OCI-M1 (cell line): Measurements from ENCODE around the gene KCND2.
A peak's percentile ranks its signal among the peaks of the same experiment; 100 is the strongest.
"Not testable (repeated sequence)": the region's sequence is repeated elsewhere in the genome, so short reads cannot be mapped to it uniquely, and the experiment has no call there.

Source experiments
- DNase-seq: peaks from one replicate; lab custom pipeline; 2025; lab: John Stamatoyannopoulos, UW

The KCND2 gene

DNA sequence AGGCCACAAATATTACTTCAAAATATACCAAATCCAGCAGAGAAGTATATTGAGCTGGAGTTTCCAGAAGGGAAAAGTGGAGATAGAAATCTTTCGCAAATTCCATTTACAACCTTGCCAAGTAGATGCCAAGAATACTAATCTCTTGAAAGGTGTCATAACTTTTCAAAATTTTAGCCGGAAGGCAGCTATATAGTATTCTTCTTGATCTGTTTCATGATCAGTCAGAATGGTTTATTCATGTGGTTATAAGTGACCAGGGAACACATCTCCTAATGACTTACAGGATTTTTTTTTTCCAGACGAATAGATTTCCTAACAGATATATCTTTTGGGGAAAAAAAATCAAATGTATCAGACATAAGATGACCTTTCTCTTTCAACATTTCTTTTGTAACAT is 314.3 kb downstream of the KCND2 start:
- DNase-seq = no peak

DNA sequence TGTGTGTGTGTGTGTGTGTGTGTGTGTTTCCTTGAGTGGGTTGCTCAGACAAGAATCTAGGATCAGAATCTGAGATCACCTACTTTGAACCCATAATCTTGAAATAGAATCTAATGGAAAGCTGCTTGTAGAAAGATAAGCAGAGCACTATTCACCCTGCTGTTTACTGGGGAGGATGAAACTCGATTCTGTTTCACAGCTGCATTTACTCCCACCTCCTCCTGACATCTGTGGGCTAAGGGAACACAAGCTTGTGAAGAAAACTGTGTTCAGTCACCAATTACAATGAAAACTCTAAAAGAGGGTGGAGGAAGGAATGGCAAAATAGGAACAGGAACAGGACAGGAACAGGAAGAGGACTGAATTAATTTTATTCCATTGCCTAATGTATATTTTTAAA is 315.4 kb downstream of the KCND2 start:
- DNase-seq = peak; percentile 1

DNA sequence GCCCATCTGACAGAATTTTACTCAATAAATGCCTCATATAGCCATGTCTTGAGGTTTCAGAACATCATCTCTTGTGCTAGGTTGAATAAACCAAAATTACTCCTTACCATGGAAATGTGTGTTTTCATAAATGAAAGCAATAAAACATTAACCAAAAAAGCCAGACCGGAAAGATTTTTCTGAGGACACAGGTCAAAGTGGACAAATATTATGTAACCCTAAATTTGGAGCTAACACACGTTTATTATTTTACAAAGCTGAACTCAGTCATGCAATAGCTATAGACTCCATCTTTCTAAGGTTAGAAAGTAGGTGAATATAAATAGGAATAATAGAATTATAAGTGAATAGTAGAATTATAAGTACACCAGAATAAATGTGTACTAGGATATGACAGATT is 315.9 kb downstream of the KCND2 start:
- DNase-seq = no peak

DNA sequence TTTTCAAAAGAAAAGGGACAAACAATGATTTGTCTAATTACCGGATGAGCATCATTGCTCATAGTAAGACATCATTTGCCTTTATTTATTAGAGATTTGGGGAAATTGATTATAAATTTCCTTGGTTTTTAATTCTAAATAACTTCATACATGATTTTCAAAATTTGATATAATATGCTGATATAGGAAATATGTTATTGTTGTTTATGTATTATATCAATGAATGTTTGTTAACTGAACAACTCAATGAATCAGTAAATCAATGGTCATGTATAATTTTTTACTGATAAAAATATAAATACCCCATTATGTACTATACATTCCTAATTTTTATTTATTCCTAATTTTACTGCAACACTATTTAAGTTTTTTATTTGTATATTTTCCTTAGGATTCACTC is 327.6 kb downstream of the KCND2 start:
- no peak for DNase-seq

DNA sequence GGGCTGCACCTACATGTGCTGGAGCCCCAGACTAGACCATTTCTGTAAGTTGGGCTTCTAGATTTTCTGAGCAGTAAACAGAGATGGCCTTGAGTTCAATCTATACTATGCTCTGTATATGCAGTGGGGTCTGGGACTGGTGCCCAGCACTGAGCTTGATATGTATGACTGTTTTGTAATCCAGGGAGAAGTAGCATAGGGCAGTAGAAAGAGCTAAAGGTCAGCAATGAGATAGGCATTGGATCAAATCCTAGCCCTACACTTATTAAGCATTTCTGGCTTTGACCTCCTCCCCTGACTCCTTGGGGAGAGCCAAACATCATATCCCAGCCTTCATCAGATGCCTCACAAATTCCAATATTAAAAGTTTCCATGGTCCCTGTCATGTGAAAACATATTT is 330.4 kb downstream of the KCND2 start:
- no peak for DNase-seq

DNA sequence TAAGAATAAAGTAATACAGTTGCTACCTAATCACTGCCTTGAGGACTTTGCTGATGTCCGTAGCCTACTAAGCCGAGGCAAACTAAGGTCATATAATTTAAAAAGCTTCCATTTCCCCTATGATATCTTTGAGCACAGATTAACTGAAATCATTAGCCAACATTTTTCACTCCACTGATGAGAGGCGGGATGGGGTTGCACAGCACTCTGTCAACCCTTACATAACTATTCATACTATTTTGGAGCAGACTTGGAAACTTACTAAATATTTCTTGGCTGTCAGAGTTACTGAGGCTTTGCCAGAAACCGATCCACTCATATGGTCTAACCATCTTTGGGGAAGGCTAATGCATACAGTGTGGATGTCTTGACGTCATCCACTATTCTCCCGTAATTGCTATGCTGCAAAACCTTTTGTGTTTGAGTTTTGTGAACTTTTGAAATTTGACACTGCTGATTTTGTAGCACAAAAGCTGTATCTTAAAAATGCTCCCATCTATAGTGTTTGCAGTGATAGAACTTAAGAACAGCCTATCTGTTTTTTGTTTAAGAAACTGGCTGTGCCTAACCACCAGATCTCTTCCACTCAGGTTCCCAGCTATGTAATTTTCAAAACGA is 336.3 kb downstream of the KCND2 start:
- no peak for DNase-seq

DNA sequence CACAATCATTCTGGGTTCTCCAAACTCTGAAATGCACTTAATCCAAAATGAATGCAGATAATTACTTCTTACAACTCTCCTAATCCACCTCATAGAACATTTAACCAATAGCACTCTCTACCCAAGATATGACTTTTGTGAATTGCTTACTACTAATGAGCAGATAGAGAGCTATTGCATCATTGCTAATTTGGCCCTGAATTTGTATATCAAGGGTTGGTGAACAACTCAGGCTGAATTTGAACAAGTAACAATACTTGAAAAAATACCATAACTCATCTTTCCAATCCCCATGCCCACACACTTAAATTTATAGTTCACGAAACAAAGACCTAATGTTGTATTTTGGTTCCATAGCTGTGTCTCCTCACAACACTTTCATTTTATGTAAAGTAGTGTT is 339.0 kb downstream of the KCND2 start:
- no peak for DNase-seq

DNA sequence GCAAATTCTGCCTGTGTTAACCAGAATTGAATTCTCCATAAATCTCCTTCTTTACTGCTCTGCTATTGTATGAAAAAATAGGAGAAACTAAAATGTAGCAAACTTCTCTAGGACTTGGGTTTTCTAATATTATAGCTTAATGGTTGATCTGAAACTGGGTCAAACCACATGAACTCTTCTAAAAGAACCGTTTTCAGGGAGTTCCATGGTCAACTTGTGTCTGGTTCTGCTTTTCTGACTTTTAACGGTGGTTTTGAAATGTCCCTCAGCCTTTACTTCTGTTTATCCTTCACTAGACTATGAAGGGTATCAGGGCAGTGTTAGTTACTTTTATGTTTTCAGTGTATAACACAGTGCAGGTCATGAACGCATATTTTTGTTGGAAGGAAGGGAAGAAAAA is 342.7 kb downstream of the KCND2 start:
- DNase-seq = peak; percentile 17

DNA sequence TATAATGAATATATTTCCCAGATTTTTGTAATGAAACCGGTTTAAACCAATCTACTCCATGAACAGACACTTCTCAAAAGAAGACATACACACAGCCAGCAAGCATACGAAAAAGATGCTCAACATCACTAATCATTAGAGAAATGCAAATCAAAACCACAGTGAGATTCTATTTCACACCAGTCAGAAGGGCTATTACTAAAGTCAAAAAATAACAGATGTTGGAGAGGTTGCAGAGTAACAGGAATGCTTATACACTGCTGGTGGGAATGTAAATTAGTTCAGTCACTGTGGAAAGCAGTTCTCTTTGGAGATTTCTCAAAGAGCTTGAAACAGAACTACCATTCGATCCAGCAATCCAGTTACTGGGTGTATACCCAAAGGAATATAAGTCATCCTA is 344.3 kb downstream of the KCND2 start:
- no peak for DNase-seq

DNA sequence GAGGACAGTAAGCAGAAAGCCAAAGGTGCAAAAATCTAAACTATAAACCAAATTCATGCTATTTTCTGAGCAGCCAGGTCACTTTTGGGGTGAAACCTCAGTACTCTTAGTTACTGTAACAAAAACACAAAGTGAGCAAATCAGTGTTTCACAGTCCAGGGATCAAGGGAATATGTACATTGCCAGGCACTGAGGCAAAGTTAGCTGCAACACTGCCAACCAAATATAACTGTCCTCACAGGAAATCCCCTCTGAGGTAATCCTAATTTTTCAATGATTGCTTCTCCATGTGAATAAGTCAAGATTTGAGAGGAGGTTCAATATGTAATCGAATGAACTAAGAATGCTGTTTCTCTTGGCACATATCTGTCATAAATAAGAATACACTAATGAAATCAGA is 355.3 kb downstream of the KCND2 start:
- DNase-seq = no peak

DNA sequence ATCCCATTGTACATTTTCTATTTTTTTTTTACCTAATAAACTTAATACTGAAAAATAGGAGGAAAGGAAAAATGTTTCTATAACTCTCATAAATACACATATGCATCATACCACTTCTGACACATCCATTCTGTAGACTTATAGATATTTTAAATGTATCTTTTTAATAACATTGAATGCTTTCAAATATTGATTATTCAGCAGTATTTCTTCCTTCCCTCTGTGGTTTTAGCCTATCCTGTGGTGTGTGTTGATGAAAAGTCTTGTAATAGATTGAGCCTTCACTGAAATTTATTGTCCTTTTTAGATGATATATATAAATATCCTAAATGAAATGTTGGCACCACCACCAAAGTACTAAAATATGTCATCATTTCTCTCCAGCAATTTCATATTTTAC is 366.9 kb downstream of the KCND2 start:
- DNase-seq = no peak

DNA sequence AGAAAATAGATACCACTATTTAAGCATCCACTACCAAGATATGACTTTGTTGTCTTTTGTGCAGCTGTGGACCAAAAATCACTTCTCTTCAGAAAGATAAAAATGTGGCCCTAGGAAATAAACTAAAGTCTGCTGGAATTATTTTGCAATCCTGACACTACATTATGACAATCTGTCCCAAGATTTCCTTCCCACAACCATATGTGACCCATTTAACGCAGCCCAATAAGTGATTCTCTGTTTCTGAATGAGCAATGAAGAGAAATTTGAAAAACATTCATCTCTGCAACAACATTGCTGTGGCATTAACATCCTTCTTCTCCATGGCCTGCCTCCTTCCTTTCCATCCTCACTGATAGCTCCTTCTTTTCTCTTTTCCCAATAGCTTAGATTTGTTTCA is 373.0 kb downstream of the KCND2 start:
- DNase-seq = no peak

DNA sequence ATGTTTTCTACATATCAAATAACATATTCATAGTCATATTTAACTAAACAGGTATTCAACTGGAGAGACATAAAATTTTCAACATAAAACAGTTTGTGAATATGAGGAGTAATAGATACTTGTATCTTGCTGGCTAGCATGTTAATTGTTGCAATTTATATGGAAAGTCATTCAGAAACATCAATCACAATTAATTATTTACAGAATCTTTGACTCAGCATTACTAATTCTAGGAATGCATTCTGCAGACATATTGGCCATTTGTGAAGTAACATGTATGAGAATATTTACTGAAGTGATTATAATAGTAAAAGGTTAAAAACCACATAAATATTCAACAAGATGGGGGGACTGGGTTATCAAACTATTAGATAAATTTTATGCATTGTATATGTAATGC is 381.3 kb downstream of the KCND2 start:
- no peak for DNase-seq

DNA sequence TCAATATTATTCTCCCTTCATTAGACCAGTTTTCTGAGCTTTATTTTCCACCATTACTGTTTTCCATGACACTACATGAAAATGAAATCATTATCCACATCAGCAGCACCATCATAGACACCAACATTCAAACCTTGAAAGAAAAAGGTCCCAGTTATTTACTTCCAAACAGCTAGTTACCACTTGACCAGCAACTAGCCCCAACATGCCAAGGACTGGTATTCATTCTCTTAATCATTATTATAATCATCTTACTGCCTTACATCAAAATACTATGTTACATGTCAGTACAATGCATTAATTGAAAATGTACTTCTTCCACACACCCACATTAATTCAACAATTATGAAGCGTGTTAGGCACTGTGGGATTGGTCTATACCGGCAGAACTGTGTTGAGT is 385.5 kb downstream of the KCND2 start:
- no peak for DNase-seq

DNA sequence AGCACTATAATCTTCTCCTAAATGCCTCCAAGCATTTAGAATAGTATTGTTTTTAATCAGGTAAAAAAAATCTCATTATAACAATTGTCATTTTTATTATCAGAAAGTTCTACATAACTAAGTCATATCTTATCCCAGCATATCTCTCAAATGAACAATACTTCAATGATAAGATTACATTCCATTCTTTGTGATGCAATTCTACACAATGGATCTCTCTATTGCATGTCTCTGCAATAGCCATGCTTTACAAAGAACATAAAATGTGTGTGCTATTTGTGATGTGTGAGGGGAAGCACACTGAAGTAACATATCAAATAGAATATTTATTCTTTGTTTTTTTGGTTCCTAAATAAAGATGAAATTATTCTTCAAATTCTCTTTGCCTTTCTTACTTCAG is 389.3 kb downstream of the KCND2 start:
- no peak for DNase-seq

DNA sequence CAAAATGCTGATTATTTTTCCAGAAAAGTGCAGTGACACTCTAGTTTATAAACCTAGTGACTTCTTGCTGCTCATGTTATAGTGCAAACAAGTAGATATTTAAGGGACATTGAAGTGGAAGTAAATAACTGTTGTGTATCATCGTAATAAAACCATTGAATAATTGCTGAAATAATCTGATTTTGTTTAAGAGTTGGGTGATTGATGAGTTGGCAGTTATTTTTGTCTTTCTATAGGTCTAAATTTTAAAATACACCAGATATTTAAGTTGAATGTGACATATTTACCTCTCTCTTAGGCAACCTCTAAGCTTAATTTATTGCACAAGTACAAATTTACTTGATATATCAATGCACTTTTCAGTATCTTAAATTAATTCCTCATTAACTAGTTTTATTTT is 392.1 kb downstream of the KCND2 start:
- no peak for DNase-seq

DNA sequence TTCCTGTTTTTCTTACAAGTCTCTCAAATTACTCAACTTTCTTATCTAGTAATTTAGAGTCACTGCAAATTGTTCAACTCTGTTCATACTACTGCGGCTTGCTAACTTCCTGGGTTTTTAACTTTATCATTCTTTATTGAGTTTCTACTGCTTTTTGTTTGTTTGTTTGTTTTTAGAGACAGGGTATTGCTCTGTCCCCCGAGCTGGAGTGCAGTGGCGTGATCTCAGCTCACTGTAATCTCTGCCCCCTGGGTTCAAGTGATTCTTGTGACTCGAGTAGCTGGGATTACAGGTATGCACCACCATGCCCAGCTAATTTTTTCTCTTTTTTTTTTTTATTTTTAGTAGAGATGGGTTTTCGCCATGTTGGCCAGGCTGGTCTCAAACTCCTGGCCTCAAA is 402.1 kb downstream of the KCND2 start:
- DNase-seq = no peak

DNA sequence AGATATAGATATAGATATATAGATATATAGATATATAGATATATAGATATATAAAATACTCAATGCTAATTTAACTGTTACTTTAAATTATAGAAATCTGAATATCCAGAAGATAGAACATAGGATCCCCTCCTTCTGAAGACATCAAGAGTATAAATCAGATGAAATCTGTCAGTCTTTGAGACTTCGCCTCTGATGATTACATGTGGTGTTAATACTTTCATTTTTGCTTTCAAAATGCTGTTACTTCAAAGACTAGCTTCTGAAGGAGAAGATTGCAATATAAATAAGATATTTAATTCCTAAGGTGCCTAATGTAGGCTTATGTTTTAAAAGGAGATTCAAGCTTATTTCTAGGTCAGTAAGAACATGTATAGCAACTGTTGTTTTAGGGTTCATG is 404.6 kb downstream of the KCND2 start:
- DNase-seq = peak; percentile 8

DNA sequence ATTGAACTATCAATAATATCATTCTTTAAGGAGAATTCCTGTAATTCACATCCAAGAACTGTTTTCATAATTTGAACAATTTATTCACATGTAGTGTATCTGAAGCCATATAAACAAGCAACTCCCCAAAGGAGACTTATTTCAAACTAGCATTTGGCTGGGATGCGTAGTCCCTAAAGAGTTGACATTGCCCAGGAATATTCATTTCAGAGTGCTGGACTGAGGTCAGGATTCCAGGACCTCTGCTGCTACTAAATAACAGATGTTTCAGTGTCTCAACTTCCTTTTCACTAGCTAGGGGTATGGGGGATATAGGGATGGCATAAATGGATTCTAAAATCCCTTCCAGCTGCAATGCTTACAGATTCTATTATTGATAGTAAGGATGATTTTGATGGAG is 408.0 kb downstream of the KCND2 start:
- no peak for DNase-seq

DNA sequence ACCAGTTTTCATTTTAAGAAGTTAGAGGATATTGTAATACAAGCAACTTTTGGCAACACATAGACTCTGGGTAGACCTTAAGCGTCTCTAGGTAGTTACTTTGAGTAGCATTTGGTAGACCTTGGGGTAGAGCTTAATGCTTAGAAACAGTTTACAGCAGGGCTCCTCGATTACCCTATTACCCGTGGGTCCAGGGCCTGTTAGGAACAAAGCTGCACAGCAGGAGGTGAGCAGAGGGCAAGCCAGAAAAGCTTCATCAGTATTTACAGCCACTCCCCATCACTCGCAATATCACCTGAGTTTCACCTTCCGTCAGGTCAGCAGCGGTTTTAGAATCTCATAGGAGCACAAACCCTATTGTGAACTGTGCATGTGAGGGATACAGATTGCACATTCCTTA is 411.5 kb downstream of the KCND2 start:
- DNase-seq = no peak

DNA sequence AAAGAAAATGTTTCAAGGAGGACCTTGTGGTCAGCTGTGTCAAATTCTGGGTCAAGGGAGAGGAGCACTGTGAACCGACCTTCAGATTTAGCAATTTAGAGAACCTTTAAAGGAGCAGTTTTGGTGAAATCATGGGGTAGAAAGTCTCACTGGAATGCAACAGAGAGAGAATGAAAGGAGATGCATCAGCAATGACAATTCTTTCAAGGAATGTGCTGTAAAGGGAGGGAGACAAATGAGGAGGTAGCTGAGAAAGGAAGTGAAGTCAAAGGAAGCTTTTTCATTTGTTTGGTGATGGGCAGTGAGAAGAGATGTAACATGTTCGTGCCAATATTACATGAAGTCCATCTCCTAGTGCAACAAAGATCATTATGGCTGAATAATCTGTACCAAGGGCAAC is 418.9 kb downstream of the KCND2 start:
- no peak for DNase-seq

DNA sequence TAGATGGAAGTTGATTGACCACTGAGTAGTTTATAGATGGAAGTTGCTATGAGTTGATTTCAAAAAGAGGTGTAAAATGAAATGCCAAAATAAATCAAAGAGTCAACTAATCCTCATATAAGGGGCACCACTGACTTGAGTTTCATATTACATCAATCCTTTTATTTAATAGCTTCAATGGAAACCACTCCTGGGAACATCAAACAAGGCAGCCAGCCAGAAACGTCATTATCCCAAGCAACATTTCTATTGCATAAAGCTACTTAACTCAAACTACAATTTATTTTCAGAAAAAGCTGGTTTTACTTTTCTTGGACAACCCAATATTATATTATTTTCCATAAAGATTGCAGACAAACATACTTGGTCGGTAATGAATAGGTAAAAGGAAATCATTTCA is 422.9 kb downstream of the KCND2 start:
- no peak for DNase-seq

DNA sequence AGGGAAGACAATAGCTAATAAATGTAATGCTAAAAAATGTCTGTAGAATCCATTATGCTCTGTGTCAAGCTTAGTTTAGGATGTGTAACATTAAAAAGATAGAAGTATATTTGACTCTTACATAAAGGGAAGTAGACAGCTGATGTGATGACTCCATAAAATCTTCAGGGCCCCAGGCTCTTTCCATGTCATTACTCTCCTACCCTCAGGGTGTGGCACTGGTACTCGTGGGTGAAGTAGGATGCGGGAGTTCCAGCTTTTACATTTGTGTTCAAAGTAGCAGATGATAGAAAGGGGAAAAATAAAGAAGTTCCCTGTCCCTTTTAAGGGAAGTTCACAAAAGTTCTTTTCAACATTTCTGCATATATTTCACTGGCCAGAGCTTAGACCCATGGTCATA is 427.8 kb downstream of the KCND2 start:
- no peak for DNase-seq

DNA sequence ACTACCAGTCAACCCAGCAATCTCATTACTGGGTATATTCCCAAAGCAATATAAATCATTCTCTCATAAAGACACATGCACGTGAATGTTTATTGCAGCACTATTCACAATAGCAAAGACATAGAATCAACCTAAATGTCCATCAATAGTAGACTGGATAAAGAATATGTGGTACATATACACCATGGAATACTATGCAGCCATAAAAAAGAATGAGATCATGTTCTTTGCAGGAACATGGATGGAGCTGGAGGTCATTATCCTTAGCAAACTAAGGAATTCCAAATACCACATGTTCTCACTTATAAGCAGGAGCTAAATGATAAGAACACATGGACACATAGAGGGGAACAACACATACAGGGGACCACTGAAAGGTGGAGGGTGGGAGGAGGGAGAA is 429.4 kb downstream of the KCND2 start:
- DNase-seq = not testable (repeated sequence)
